SKM-1 treated with dmso at 0.1 percent for 144 hours (cell line): Measurements from ENCODE around the gene PTEN.
"Not testable (repeated sequence)": the region's sequence is repeated elsewhere in the genome, so short reads cannot be mapped to it uniquely, and the experiment has no call there.

Experiments used
- DNase-seq: peaks from one replicate; lab custom pipeline; 2025; ENCODE audit not compliant: unreplicated experiment; lab: John Stamatoyannopoulos, UW

PTEN gene

GRCh38 chr10:87868277-87868676, 4.9 kb downstream of the PTEN start:
- DNase-seq = no peak

- not testable (repeated sequence) for DNase-seq
Measured at GRCh38 chr10:87869139-87869538, 5.7 kb downstream of the PTEN start.

- DNase-seq = no peak
Measured at GRCh38 chr10:87869773-87870551, 6.5 kb downstream of the PTEN start.

- DNase-seq = no peak
Measured at GRCh38 chr10:87872828-87873227, 9.4 kb downstream of the PTEN start.

- DNase-seq = no peak
Measured at GRCh38 chr10:87873656-87874055, 10.2 kb downstream of the PTEN start.

- no peak for DNase-seq
Measured at GRCh38 chr10:87875929-87876571, 12.6 kb downstream of the PTEN start.

- DNase-seq = no peak
Measured at GRCh38 chr10:87878664-87879459, 15.4 kb downstream of the PTEN start.

GRCh38 chr10:87880336-87880735, 16.9 kb downstream of the PTEN start:
- no peak for DNase-seq

- DNase-seq = not testable (repeated sequence)
Measured at GRCh38 chr10:87881373-87882059, 18.1 kb downstream of the PTEN start.

GRCh38 chr10:87882555-87883294, 19.3 kb downstream of the PTEN start:
- no peak for DNase-seq

GRCh38 chr10:87886635-87887034, 23.2 kb downstream of the PTEN start:
- no peak for DNase-seq

GRCh38 chr10:87887146-87887545, 23.7 kb downstream of the PTEN start:
- no peak for DNase-seq

- no peak for DNase-seq
Measured at GRCh38 chr10:87887548-87888289, 24.3 kb downstream of the PTEN start.

GRCh38 chr10:87895430-87895829, 32.0 kb downstream of the PTEN start:
- DNase-seq = no peak

GRCh38 chr10:87896216-87896615, 32.8 kb downstream of the PTEN start:
- no peak for DNase-seq

GRCh38 chr10:87897957-87898356, 34.5 kb downstream of the PTEN start:
- DNase-seq = not testable (repeated sequence)

- DNase-seq = not testable (repeated sequence)
Measured at GRCh38 chr10:87903396-87903795, 40.0 kb downstream of the PTEN start.

- no peak for DNase-seq
Measured at GRCh38 chr10:87913156-87913921, 49.9 kb downstream of the PTEN start.

- no peak for DNase-seq
Measured at GRCh38 chr10:87915406-87915805, 52.0 kb downstream of the PTEN start.
